IPS-18c (cell line): ENCODE results near the gene CDKN2AIPNL.

ENCODE experiments used
- H3K4me3 ChIP-seq: 2 replicates; pipeline ENCODE4 v1.7.0; 2013; ENCODE audit warnings: low read depth, mild to moderate bottlenecking, low read length, moderate library complexity; ENCODE audit not compliant: insufficient read depth
- H3K9me3 ChIP-seq: one replicate; pipeline ENCODE4 v1.6.1; 2013; ENCODE audit warnings: mild to moderate bottlenecking, low read length, moderate library complexity; ENCODE audit not compliant: control insufficient read depth, insufficient read depth

The CDKN2AIPNL gene, protein sequence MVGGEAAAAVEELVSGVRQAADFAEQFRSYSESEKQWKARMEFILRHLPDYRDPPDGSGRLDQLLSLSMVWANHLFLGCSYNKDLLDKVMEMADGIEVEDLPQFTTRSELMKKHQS

DNA sequence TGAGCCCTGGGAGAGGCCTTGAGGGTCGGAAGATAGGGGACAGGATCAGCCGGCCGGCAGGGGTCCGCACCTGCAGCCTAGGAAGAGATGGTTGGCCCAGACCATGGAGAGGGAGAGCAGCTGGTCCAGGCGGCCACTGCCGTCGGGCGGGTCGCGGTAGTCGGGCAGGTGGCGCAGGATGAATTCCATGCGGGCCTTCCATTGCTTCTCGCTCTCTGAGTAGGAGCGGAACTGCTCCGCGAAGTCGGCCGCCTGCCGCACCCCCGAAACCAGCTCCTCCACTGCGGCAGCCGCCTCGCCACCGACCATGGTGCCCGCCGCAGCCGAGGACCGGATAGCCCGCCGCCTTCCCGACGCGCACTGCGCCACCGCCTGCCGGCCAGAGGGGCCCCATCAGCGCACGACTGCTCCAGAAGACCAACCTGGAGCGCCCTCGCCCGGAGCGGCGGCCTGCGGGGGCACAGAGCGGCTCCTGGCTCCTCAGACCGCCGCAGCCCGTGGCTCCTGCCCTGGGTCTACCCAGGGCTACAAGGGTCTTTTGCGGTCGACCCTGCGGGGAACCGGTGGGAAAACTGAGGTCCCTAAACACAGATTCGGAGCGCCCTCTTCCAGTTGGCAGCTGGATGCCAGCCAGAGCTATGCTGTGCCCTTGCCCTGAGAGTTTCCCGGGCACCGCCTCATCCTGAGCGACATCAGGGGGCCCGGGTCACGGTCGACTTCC, at the start of gene CDKN2AIPNL:
TSS of gene CDKN2AIPNL (minus strand) at position 336 of the 721 bp plus-strand sequence. CDS start at position 309, 27 bp downstream.
- Histone ChIP-seq H3K9me3 (peaks cover 2% of the 10 kb centered on the region), H3K4me3 (peak within 1 kb of the TSS; percentile 93)

DNA sequence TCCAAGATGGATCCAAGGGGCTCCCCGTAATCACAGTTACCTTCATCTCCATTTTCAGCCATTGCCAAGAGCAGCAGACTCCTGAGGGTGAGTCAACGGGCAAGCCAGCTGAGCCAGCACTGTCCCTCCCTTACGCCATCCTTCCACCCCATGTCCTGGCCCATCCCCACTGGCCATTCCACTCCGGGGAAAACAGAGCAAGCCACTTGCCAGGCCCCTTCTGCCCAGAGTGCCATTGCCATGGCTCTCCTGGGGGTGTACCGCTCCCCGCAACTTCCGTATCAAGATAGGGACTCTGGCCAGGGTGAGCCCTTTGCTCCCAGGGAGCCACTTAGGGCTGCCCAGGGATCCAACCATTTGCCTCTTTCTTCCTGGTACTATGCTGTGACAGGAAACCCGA, 48.9 kb upstream of the CDKN2AIPNL start:
- Histone ChIP-seq H3K9me3 (no peaks in the 10 kb centered on the region), H3K4me3 (no peak overlapping the region)

- no peaks in the 10 kb centered on the region for H3K9me3 ChIP-seq
- H3K4me3 ChIP-seq, result no peak overlapping the region
Observed at GRCh38 chr5:134459491-134459890, 47.8 kb upstream of the CDKN2AIPNL start.

GRCh38 chr5:134459010-134459403, 47.3 kb upstream of the CDKN2AIPNL start:
- no peak overlapping the region for H3K4me3 ChIP-seq
- H3K9me3 ChIP-seq, result no peaks in the 10 kb centered on the region

GRCh38 chr5:134458234-134459009, 46.7 kb upstream of the CDKN2AIPNL start:
- no peak overlapping the region for H3K4me3 ChIP-seq
- no peaks in the 10 kb centered on the region for H3K9me3 ChIP-seq

DNA sequence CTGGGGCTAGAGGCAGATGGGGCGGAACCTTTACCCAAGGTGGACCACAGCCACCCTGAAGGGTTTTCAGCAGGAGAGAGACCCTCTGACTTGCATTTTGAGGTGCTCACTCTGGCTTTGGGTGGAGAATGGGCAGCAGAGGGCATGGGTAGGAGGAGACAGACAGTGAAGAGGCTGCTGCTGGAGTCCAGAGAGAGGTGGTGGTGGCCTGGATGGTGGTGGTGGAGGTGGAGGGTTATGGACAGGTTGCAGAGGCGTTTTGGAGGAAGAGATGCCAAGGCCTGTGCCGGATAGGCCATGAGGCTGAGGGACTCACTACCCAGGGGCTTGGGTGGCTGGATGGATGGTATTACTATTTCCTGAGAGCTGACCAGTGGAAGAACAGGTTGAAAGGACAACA, 46.1 kb upstream of the CDKN2AIPNL start:
- no peaks in the 10 kb centered on the region for H3K9me3 ChIP-seq
- H3K4me3 ChIP-seq, result no peak overlapping the region

- no peak overlapping the region for H3K4me3 ChIP-seq
- H3K9me3 ChIP-seq, result no peaks in the 10 kb centered on the region
Observed at GRCh38 chr5:134456825-134457224, 45.1 kb upstream of the CDKN2AIPNL start.

DNA sequence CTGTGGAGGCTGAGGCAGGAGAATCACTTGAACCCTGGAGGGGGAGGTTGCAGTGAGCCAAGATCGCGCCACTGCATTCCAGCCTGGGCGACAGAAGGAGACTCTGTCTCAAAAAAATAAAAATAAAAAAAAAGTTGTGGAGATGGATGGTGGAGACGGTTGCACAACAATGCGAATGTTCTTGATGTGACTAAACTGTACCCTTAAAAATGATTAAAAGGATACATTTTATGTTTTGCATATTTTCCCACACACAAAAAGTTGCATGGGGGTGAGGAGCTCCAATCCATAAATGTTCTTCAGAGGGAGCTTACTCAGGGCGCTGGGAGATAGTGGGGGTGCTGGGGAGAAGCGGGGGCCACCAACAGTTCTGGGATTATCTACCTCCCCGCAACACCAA, 43.8 kb upstream of the CDKN2AIPNL start:
- Histone ChIP-seq H3K4me3 (no peak overlapping the region), H3K9me3 (no peaks in the 10 kb centered on the region)

DNA sequence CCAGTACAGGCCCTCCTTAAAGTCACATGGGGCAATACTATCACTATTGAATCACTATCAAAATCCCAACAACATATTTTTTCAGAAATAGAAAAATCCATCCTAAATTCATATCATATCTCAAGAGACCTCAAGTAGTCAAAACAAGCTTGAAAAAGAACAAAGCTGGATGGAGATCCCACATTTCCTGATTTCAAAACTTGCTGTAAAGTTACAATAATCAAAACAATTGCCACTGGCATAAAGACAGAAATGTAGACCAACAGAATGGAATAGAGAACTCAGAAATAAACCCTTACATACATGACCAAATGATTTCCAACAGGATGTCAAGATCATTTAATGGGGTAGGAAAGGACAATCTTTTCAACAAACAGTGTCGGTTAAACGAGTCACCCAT, 41.3 kb upstream of the CDKN2AIPNL start:
- H3K9me3 ChIP-seq, result no peaks in the 10 kb centered on the region
- H3K4me3 ChIP-seq, result no peak overlapping the region

- H3K4me3 ChIP-seq, result no peak overlapping the region
Observed at GRCh38 chr5:134451936-134452505, 40.3 kb upstream of the CDKN2AIPNL start.

DNA sequence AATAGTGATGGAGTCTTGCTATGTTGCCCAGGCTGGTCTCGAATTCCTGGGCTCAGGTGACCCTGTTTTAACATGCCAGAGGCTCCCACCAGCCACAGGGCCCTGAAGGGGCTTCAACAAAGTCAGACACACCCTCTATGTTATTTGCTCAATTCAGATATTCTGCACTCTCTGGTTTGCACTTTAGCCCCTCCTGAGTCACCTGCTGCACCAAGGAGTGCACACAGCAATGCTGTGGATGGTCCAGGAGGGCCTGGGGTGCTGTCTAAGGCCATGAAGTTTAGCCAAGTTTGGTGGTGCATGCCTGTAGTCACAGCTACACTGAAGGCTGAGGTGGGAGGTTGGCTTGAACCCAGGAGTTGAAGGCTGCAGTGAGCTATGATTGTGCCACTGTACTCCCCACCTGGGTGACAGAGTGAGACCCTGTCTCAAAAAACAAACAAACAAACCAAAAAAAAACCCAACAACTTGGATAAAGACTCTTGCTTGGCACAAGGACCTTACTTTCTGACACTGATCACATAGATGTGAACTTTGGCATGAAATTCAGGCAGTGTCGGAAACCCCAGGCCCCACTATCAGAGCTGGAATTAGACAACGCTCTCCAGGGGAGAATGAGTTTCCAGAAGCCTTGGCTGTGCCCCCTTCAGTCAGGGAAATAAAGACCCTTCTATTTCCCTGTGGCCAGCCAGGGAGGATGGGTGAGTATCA, 39.7 kb upstream of the CDKN2AIPNL start:
- no peak overlapping the region for H3K4me3 ChIP-seq
- no peaks in the 10 kb centered on the region for H3K9me3 ChIP-seq

More at GRCh38 chr5:134451936-134452505, 40.3 kb upstream of the CDKN2AIPNL start:
- no peaks in the 10 kb centered on the region for H3K9me3 ChIP-seq

- H3K4me3 ChIP-seq, result no peak overlapping the region
- H3K9me3 ChIP-seq, result no peaks in the 10 kb centered on the region
Observed at GRCh38 chr5:134450374-134450773, 38.7 kb upstream of the CDKN2AIPNL start.

DNA sequence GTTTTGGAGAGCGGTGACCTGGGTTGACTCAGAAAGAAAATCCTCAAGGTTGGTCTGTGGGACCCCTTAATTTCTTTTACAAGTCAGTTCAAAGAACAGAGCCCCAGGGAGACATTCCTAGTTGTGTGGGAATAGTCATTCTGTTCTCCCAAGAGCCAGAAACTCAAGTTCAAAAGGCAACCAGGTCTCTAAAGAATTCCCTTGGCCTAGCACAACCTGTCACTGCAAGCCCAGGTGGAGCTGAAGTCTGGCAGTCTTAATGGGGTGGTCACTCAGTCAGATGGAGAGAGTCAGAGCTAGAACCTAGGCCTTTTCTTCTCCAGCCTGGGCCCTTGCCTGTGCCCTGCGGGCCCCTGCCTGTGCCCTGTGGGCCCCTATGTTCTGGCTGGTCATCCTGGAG, 37.5 kb upstream of the CDKN2AIPNL start:
- Histone ChIP-seq H3K4me3 (no peak overlapping the region), H3K9me3 (no peaks in the 10 kb centered on the region)

DNA sequence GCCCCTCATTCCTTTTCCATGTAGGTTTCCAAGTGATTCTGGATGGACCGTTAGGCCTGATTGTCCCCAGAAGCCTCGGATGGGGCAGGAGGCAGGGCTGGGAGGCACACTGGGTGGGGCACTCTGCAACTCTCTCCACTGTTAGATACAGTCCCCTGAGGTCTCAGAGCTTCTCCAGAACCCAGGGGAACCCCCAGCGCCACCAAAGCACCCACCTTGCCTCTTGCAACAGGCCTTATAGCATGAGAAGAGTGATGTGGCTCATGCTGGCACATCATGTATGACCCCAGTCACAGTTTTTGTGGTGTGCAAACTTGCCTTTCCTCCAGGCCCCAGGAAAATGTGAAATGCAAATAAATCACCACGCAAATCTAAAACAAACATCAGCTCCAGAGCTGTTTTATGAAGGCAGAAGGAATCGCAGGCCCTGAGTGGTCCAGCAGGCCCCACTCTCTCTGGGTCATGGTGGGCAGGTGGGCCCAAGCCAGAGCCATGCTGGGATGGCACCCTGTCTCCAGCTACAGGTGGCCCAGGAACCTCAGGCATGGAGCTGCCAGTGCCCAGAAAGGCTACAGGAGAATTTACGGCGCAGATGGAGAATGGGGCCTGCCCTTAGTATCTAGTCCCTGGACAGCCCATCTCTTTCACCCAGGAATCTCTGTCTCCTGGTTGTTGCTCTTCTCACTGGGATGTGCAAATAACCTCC, 36.3 kb upstream of the CDKN2AIPNL start:
- Histone ChIP-seq H3K4me3 (no peak overlapping the region), H3K9me3 (peaks cover 2% of the 10 kb centered on the region)

DNA sequence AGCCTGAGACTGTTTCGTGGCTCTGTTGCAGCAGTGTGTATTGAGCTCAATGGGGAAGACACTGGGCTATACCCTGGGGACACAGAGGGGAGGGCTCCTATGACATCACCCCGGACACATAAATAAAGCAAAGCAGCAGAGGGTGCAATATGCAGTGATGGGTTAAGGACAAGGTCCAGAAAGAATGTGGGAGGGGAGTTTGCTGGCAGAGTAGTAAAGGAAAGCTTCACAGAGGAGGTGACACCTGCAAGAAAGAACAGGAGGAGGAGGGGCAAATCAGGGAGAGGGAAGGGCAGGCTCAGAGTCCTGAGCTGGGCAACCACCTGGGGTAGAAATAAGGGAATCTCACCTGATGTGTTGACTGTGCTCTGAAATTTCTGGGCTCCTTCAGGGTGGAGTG, 35.3 kb upstream of the CDKN2AIPNL start:
- H3K4me3 ChIP-seq, result no peak overlapping the region
- H3K9me3 ChIP-seq, result peaks cover 2% of the 10 kb centered on the region

- peaks cover 2% of the 10 kb centered on the region for H3K9me3 ChIP-seq
- no peak overlapping the region for H3K4me3 ChIP-seq
Observed at GRCh38 chr5:134445856-134446818, 34.5 kb upstream of the CDKN2AIPNL start.
